WI38 (cell line): ENCODE results near the gene ADSS2.
A peak's percentile ranks its signal among the peaks of the same experiment; 100 is the strongest.
"Not testable (repeated sequence)": the region's sequence is repeated elsewhere in the genome, so short reads cannot be mapped to it uniquely, and the experiment has no call there.

Source experiments
- H3K4me3 ChIP-seq: 2 replicates; pipeline ENCODE4 v1.5.1; 2011; ENCODE audit warnings: low read depth, mild to moderate bottlenecking, control low read depth, low read length
- CTCF ChIP-seq: IDR thresholded peaks from 2 replicates; pipeline ENCODE4 v1.5.1; 2012; ENCODE audit warnings: low read depth, mild to moderate bottlenecking, control low read depth, low read length

Gene ADSS2

GRCh38 chr1:244451539-244451950, at the start of gene ADSS2:
ADSS2 (minus strand) TSS chr1:244451909; CDS start chr1:244451817, 92 bp downstream.
- H3K4me3 ChIP-seq = peak within 1 kb of the TSS; percentile 95
- no peak for TF ChIP-seq CTCF

- H3K4me3 ChIP-seq = not testable (repeated sequence)
Measured at GRCh38 chr1:244500515-244500914, 48.8 kb upstream of the ADSS2 start.

GRCh38 chr1:244499484-244499883, 47.8 kb upstream of the ADSS2 start:
- not testable (repeated sequence) for H3K4me3 ChIP-seq

GRCh38 chr1:244497805-244498204, 46.1 kb upstream of the ADSS2 start:
- no peak for TF ChIP-seq CTCF
- H3K4me3 ChIP-seq = no peak overlapping the region

GRCh38 chr1:244496186-244496585, 44.5 kb upstream of the ADSS2 start:
- H3K4me3 ChIP-seq = no peak overlapping the region
- no peak for TF ChIP-seq CTCF

GRCh38 chr1:244494653-244495052, 42.9 kb upstream of the ADSS2 start:
- no peak for TF ChIP-seq CTCF
- H3K4me3 ChIP-seq = no peak overlapping the region

GRCh38 chr1:244484971-244485370, 33.3 kb upstream of the ADSS2 start:
- H3K4me3 ChIP-seq = not testable (repeated sequence)

GRCh38 chr1:244473059-244473605, 21.4 kb upstream of the ADSS2 start:
- TF ChIP-seq CTCF = no peak
- no peak overlapping the region for H3K4me3 ChIP-seq

GRCh38 chr1:244466724-244467123, 15.0 kb upstream of the ADSS2 start:
- TF ChIP-seq CTCF = no peak
- H3K4me3 ChIP-seq = no peak overlapping the region
